Kidney (tissue), 14 donors: ENCODE measurements around the gene DHDH. TPM values are rescaled to one million over a fixed set of nuclear protein-coding genes. Genes with fewer than 3 reads are reported as not detected.
"Not testable (repeated sequence)": the region's sequence is repeated elsewhere in the genome, so short reads cannot be mapped to it uniquely, and the experiment has no call there.

Source experiments
- DNase-seq, 5 donors: peaks; one replicate each; pipeline ENCODE4 v3.0.0-alpha.2; 2013 to 2020
- FAIRE-seq: peaks from 2 replicates; lab custom pipeline; 2012; peaks lifted over from hg19 to GRCh38; lab: Jason Lieb, UNC
- H3K27ac ChIP-seq, 2 donors: one replicate each; pipeline ENCODE4 v1.7.0; 2013; ENCODE audit warnings: low read depth in 2 of 2, low read length in 2 of 2, inconsistent platforms in 1 of 2
- H3K27me3 ChIP-seq: one replicate; pipeline ENCODE4 v1.7.1; 2013; ENCODE audit warnings: low read length, inconsistent platforms; ENCODE audit not compliant: control insufficient read depth, insufficient read depth
- H3K36me3 ChIP-seq, 3 donors: one replicate each; pipeline versions ENCODE4 v1.7.0 to v1.7.1; 2013; ENCODE audit warnings: low read length in 3 of 3, control low read depth in 1 of 3, inconsistent platforms in 1 of 3; ENCODE audit not compliant: insufficient read depth in 3 of 3, control insufficient read depth in 2 of 3
- H3K4me1 ChIP-seq, 3 donors: one replicate each; pipeline versions ENCODE4 v1.7.0 to v1.7.1; 2013; ENCODE audit warnings: low read length in 3 of 3, inconsistent platforms in 1 of 3, low read depth in 1 of 3; ENCODE audit not compliant: control insufficient read depth in 2 of 3, insufficient read depth in 2 of 3
- H3K4me3 ChIP-seq, 3 donors: one replicate each; pipeline versions ENCODE4 v1.7.0 to v1.8.1; 2013; ENCODE audit warnings: low read length in 3 of 3, control low read depth in 1 of 3, inconsistent platforms in 1 of 3
- H3K9ac ChIP-seq, 3 donors: one replicate each; pipeline versions ENCODE4 v1.7.0 to v1.7.1; 2013; ENCODE audit warnings: low read length in 3 of 3, control low read depth in 1 of 3, inconsistent platforms in 1 of 3
- H3K9me3 ChIP-seq, 3 donors: one replicate each; pipeline versions ENCODE4 v1.7.0 to v1.7.1; 2013; ENCODE audit warnings: low read length in 3 of 3, control low read depth in 1 of 3, inconsistent platforms in 1 of 3; ENCODE audit not compliant: control insufficient read depth in 2 of 3, insufficient read depth in 1 of 3
- intact Hi-C: fragments of 100-400 bp; cut with DNase I; formaldehyde crosslinking; loops from one replicate; pipeline ENCODE4 v1.11.1; 2022
- polyA plus RNA-seq: library from polyadenylated mRNA; stranded (reverse); fragments of 350-450 nt; fragmentation: Illumina TruSeq; extraction: RNeasy Lipid Tissue Mini Kit (QIAGEN cat#74804); gene quantifications from one replicate; pipeline ENCODE4 v1.2.3, GENCODE V29; 2014; ENCODE audit warnings: low read depth, low replicate concordance; ENCODE audit not compliant: insufficient read depth
- total RNA-seq: library from RNA; stranded (reverse); fragmentation: NEBNext Ultra II Directional; extraction: Animal tissue kit (Norgen Biotek cat#: 25700); gene quantifications from one replicate; pipeline ENCODE4 v1.2.1, GENCODE V29; 2021
- TF ChIP-seq, protein P1 (sequence below): IDR thresholded peaks from 3 replicates; pipeline ENCODE4 v1.5.1; 2012; ENCODE audit warnings: mild to moderate bottlenecking, moderate library complexity, borderline replicate concordance; ENCODE audit not compliant: insufficient read depth; ENCODE audit errors: extremely low read depth
- donor health status: control.
- donor health status: control.
- donor health status: control.
- donor health status: control.
- donor health status: control.
- donor health status: DM: yes; HTN: yes; CAD: no.
- donor health status: Normal renal cell carcinoma (clear cell type).

Gene DHDH
- total and polyA plus RNA-seq, 2 donors from 2014 or later = 0.60 to 26.3 TPM

GRCh38 chr19:48899781-48900476 is 33.6 kb upstream of the DHDH start, which contains the start of gene NUCB1:
NUCB1 (plus strand) TSS chr19:48900312; CDS start chr19:48900797, 485 bp downstream.
- FAIRE-seq = peak; percentile 97

DNA sequence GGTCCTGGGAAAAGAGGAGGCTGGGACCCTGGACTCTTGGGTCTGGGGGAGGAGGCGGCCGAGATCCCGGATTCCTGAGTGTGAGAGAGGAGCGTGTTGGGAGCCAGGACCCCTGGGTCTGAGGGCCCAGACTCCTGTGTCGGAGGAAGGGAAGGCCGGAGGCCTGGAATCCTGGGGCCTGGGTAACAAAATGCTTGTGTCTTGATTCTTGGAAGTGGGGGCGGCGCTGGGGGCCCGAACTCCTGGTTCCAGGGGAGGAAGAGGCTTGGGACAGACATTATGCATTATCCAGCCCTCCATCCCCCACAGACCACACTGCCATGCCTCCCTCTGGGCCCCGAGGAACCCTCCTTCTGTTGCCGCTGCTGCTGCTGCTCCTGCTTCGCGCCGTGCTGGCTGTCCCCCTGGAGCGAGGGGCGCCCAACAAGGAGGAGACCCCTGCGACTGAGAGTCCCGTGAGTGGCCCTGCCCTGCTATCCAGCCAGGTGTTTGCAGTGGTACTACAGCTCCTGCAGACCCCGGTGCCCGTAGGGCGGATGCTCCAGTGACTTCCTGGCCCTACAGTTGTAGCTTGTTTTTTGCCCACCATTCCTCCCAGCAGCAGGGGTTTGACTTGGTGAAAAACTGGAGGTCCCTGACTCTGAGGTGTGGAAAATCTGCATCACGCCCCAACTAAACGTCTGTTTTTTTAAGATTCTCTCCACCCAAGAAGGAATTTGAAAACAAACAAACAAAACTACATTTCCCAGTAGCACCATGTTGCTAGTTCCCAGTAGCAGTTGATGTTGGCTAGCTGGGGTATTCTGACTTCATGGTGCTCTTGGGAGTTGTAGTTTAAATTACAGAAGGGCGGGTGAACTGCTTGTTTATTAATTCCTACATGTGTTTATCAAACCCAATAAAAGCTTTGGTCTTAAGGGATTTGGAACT is 32.8 kb upstream of the DHDH start:
- H3K4me1 ChIP-seq = peaks cover 0 to 10% (median 3%) of the 10 kb centered on the region in 3 donors
- H3K9ac ChIP-seq = peak overlapping the region; percentile 46 to 99 (median 57)
- no peaks in the 10 kb centered on the region for H3K27me3 ChIP-seq
- peak in 3 of 5 donors; percentile 21 to 81 (median 46) for DNase-seq
- H3K27ac ChIP-seq = peak overlapping the region; percentile 71 to 95
- intact Hi-C loops = no loop called here
- H3K9me3 ChIP-seq = no peaks in the 10 kb centered on the region
- no peak for FAIRE-seq
- peaks cover 0 to 11% (median 8%) of the 10 kb centered on the region in 3 donors for H3K36me3 ChIP-seq
- TF ChIP-seq, protein P1, sequence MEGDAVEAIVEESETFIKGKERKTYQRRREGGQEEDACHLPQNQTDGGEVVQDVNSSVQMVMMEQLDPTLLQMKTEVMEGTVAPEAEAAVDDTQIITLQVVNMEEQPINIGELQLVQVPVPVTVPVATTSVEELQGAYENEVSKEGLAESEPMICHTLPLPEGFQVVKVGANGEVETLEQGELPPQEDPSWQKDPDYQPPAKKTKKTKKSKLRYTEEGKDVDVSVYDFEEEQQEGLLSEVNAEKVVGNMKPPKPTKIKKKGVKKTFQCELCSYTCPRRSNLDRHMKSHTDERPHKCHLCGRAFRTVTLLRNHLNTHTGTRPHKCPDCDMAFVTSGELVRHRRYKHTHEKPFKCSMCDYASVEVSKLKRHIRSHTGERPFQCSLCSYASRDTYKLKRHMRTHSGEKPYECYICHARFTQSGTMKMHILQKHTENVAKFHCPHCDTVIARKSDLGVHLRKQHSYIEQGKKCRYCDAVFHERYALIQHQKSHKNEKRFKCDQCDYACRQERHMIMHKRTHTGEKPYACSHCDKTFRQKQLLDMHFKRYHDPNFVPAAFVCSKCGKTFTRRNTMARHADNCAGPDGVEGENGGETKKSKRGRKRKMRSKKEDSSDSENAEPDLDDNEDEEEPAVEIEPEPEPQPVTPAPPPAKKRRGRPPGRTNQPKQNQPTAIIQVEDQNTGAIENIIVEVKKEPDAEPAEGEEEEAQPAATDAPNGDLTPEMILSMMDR = no peak
- peak overlapping the region; percentile 60 to 78 (median 62) for H3K4me3 ChIP-seq

More at GRCh38 chr19:48899781-48900476, 33.6 kb upstream of the DHDH start, which contains the start of gene NUCB1:
- TF ChIP-seq, protein P1 = peak; percentile 8
- Histone ChIP-seq H3K4me1 (peaks cover 0 to 10% (median 3%) of the 10 kb centered on the region in 3 donors), H3K4me3 (peak within 1 kb of the TSS; percentile 60 to 78 (median 62)), H3K9me3 (no peaks in the 10 kb centered on the region), H3K27ac (peak within 1 kb of the TSS; percentile 71 to 95), H3K27me3 (no peaks in the 10 kb centered on the region), H3K36me3 (peaks cover 0 to 5% (median 4%) of the 10 kb centered on the region in 3 donors), H3K9ac (peak within 1 kb of the TSS; percentile 46 to 99 (median 57))
- DNase-seq = peak; percentile 99 to 100 (median 99)
- intact Hi-C loops = no loop called here

DNA sequence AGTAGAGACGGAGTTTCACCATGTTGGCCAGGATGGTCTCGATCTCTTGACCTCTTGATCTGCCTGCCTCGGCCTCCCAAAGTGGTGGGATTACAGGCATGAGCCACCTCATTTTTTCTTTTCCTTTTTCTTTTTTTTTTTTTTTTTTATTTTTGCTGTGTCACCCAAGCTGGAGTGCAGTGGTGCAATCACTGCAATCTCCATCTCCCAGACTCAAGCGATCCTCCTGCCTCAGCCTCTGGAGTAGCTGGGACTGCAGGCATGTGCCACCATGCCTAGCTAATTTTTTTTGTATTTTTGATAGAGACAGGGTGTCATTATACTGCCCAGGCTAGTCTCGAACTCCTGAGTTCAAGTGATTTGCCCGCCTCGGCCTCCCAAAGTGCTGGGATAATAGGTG is 31.2 kb upstream of the DHDH start:
- H3K27ac ChIP-seq, FAIRE-seq, intact Hi-C loops: not testable (repeated sequence)

GRCh38 chr19:48903788-48904187 is 29.7 kb upstream of the DHDH start:
- FAIRE-seq, H3K27me3 ChIP-seq, H3K4me3 ChIP-seq, intact Hi-C loops, H3K27ac ChIP-seq, H3K9me3 ChIP-seq, H3K9ac ChIP-seq, DNase-seq: not testable (repeated sequence)
- peaks cover 0 to 15% (median 6%) of the 10 kb centered on the region in 3 donors for H3K4me1 ChIP-seq
- H3K36me3 ChIP-seq = peaks cover 2 to 15% (median 10%) of the 10 kb centered on the region in 3 donors

More for the DNA sequence above, 31.2 kb upstream of the DHDH start:
- H3K4me3 ChIP-seq, DNase-seq, H3K9ac ChIP-seq, H3K9me3 ChIP-seq, H3K27me3 ChIP-seq: not testable (repeated sequence)
- H3K4me1 ChIP-seq = peaks cover 0 to 10% (median 3%) of the 10 kb centered on the region in 3 donors
- peaks cover 2 to 11% (median 8%) of the 10 kb centered on the region in 3 donors for H3K36me3 ChIP-seq
